Panc1 (cell line): Measurements from ENCODE around the gene DHH. TPM values are rescaled to one million over a fixed set of nuclear protein-coding genes. Genes with fewer than 3 reads are reported as not detected.

ENCODE experiments used
- ATAC-seq: fragments of 200-7000 bp; cut with Tn5 transposase; 2 replicates; pipeline ENCODE4 v1.9.1; 2020; ENCODE audit warnings: mild to moderate bottlenecking, moderate library complexity
- BruUV-seq: library from RNA; stranded (reverse); fragments of 400-500 nt; replicated peaks from 2 replicates; lab custom pipeline; 2021; lab: Mats Ljungman, UMichigan
- CTCF ChIA-PET: fragments of 300-600 bp; sonication (Branson Sonifier 250); formaldehyde crosslinking; loops from one replicate; lab custom pipeline; 2022; ENCODE audit warnings: antibody characterized with exemption; lab: Charles Lee
- POLR2A ChIA-PET: fragments of 300-600 bp; sonication (Branson Sonifier 250); formaldehyde crosslinking; loops from one replicate; lab custom pipeline; 2022; ENCODE audit warnings: antibody characterized with exemption; lab: Charles Lee
- DNase-seq: peaks from one replicate; pipeline ENCODE4 v3.0.0-alpha.2; 2010; ENCODE audit warnings: low read depth, low spot score
- H3K27ac ChIP-seq: 2 replicates; pipeline ENCODE4 v1.5.1; 2011; ENCODE audit warnings: mild to moderate bottlenecking, low read length, inconsistent platforms
- H3K27me3 ChIP-seq: fragments of 200-500 bp; sonication (Bioruptor generic); 2 replicates; pipeline ENCODE4 v1.6.0; 2014; ENCODE audit warnings: low read length, inconsistent platforms; ENCODE audit not compliant: control insufficient read depth, insufficient read depth
- H3K36me3 ChIP-seq: fragments of 200-500 bp; sonication (Bioruptor generic); 2 replicates; pipeline ENCODE4 v1.5.1; 2014; ENCODE audit warnings: inconsistent platforms, mild to moderate bottlenecking, low read length, moderate library complexity; ENCODE audit not compliant: control insufficient read depth, insufficient read depth
- H3K4me1 ChIP-seq: 2 replicates; pipeline ENCODE4 v1.5.1; 2011; ENCODE audit warnings: inconsistent platforms, mild to moderate bottlenecking, low read length, moderate library complexity; ENCODE audit not compliant: control insufficient read depth, insufficient read depth
- H3K4me3 ChIP-seq, 2 experiments: 2 replicates each; pipeline ENCODE4 v1.5.1; 2011 to 2012; ENCODE audit warnings: low read depth in 2 of 2, low read length in 2 of 2, mild to moderate bottlenecking in 2 of 2, inconsistent platforms in 1 of 2, moderate library complexity in 1 of 2
- H3K9me3 ChIP-seq: fragments of 200-500 bp; sonication (Bioruptor generic); 2 replicates; pipeline ENCODE4 v1.5.1; 2014; ENCODE audit warnings: low read depth, mild to moderate bottlenecking, inconsistent platforms, low read length, moderate library complexity; ENCODE audit not compliant: control insufficient read depth, insufficient read depth
- CTCF ChIP-seq: fragments of 450-650 bp; IDR thresholded peaks from 2 replicates; pipeline ENCODE4 v1.5.1; 2017; ENCODE audit warnings: mild to moderate bottlenecking
- POLR2AphosphoS5 ChIP-seq: IDR thresholded peaks from 2 replicates; pipeline ENCODE4 v1.6.1; 2012; ENCODE audit warnings: mild to moderate bottlenecking, low read depth, low read length, moderate library complexity
- SIN3A ChIP-seq: IDR thresholded peaks from 2 replicates; pipeline ENCODE4 v1.6.1; 2012; ENCODE audit warnings: low read depth, mild to moderate bottlenecking, low read length, moderate library complexity, borderline replicate concordance; ENCODE audit not compliant: insufficient read depth
- TCF7L2 ChIP-seq: IDR thresholded peaks from 2 replicates; pipeline ENCODE4 v1.6.1; 2011; ENCODE audit warnings: mild to moderate bottlenecking, low read depth, low read length, inconsistent platforms
- in situ Hi-C: cut with HindIII; loops from 2 replicates; pipeline ENCODE4 v1.10.0; 2016; ENCODE audit warnings: low sequenced_read_pairs, low pct_unique_long_range_greater_than_20kb
- intact Hi-C: fragments of 100-400 bp; cut with micrococcal nuclease; formaldehyde crosslinking; loops from one replicate; pipeline ENCODE4 v1.10.0; 2022; ENCODE audit not compliant: unreplicated experiment
- total RNA-seq: library from RNA; stranded (reverse); gene quantifications from one replicate; pipeline ENCODE4 v1.2.1, GENCODE V29; 2021; ENCODE audit not compliant: unreplicated experiment
- TF ChIP-seq, protein P1 (sequence below), 2 experiments: IDR thresholded peaks; 2 replicates each; pipeline ENCODE4 v1.6.1; 2011 to 2012; ENCODE audit warnings: low read depth in 2 of 2, control low read depth in 1 of 2, low read length in 1 of 2, mild to moderate bottlenecking in 1 of 2, moderate library complexity in 1 of 2; ENCODE audit not compliant: insufficient read depth in 1 of 2

Gene DHH
- total RNA-seq, 1 experiment from 2014 or later = 1.9 TPM

DNA sequence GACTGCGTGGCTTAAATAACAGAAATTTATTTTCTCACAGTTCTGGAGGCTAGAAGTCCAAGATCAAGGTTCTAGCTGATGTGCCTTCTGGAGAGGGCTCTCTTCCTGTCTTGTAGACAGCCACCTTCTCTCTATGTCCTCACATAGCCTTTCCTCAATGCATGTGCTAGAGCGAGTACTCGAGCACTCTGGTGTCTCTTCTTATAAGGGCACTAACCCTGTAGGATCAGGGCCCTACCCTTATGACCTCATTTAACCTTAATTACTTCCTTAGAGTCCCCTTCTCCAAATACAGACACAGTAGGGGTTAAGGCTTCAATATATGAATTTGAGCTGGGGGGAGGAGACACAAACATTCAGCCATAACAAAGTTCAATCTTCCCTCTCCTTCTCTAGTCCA lies 10.2 kb downstream of the DHH start:
- Histone ChIP-seq H3K9me3 (no peaks in the 10 kb centered on the region), H3K4me1 (peaks cover 10% of the 10 kb centered on the region), H3K27ac (no peak overlapping the region), H3K4me3 (no peak overlapping the region), H3K36me3 (no peaks in the 10 kb centered on the region), H3K27me3 (no peaks in the 10 kb centered on the region)
- TF ChIP-seq SIN3A (no peak), CTCF (no peak), TCF7L2 (no peak), POLR2AphosphoS5 (no peak)
- TF ChIP-seq, protein P1, sequence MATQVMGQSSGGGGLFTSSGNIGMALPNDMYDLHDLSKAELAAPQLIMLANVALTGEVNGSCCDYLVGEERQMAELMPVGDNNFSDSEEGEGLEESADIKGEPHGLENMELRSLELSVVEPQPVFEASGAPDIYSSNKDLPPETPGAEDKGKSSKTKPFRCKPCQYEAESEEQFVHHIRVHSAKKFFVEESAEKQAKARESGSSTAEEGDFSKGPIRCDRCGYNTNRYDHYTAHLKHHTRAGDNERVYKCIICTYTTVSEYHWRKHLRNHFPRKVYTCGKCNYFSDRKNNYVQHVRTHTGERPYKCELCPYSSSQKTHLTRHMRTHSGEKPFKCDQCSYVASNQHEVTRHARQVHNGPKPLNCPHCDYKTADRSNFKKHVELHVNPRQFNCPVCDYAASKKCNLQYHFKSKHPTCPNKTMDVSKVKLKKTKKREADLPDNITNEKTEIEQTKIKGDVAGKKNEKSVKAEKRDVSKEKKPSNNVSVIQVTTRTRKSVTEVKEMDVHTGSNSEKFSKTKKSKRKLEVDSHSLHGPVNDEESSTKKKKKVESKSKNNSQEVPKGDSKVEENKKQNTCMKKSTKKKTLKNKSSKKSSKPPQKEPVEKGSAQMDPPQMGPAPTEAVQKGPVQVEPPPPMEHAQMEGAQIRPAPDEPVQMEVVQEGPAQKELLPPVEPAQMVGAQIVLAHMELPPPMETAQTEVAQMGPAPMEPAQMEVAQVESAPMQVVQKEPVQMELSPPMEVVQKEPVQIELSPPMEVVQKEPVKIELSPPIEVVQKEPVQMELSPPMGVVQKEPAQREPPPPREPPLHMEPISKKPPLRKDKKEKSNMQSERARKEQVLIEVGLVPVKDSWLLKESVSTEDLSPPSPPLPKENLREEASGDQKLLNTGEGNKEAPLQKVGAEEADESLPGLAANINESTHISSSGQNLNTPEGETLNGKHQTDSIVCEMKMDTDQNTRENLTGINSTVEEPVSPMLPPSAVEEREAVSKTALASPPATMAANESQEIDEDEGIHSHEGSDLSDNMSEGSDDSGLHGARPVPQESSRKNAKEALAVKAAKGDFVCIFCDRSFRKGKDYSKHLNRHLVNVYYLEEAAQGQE (IDR thresholded peaks at IDR 0.05; ENCODE audit: insufficient read depth in 1 of 2, low read depth in 2 of 2, low read length in 1 of 2) = no peak
- ChIA-PET POLR2A (interaction anchor here (0.5 to 0.7 kb wide), 3 partner anchors 9 to 216 kb away, joined by 3 to 4 read pairs (median 4); no protein-coding TSS in a partner anchor), CTCF (no interaction called here)
- ATAC-seq (no peak), DNase-seq (no peak)
- no TSS peak for BruUV-seq
- in situ Hi-C loops (no loop called here), intact Hi-C loops (no loop called here)

DNA sequence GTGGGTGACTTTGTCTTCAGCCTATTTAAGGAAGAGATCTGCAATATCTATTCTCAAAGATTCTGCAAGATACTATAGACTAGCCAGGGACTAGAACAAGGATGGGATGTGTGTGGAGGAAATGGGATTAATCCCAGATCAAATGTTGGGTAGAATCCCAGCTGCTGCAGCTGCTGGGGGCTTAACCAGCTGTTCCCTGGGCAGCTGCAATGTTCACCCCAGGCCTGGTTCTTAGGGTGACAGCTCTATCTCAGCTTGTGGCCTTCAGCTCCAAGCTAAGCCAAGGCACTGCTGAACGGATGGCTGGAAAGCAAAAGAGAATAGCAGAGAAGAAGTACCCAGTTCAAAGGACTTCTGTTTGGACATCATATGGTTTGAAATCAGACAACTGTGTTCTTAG lies 14.8 kb downstream of the DHH start:
- Histone ChIP-seq H3K4me1 (no peaks in the 10 kb centered on the region), H3K4me3 (no peak overlapping the region), H3K9me3 (no peaks in the 10 kb centered on the region), H3K36me3 (no peaks in the 10 kb centered on the region), H3K27ac (no peak overlapping the region), H3K27me3 (no peaks in the 10 kb centered on the region)
- CTCF ChIA-PET = interaction anchor here (1.2 kb wide), 1 partner anchor 9 kb away, joined by 3 read pairs; no protein-coding TSS in a partner anchor
- POLR2A ChIA-PET = no interaction called here
- BruUV-seq = no TSS peak
- TF ChIP-seq TCF7L2 (no peak), SIN3A (no peak), POLR2AphosphoS5 (no peak), CTCF (no peak)
- TF ChIP-seq, protein P1 (IDR thresholded peaks at IDR 0.05; ENCODE audit: insufficient read depth in 1 of 2, low read depth in 2 of 2, low read length in 1 of 2) = no peak
- ATAC-seq = no peak
- no peak for DNase-seq
- in situ Hi-C loops (no loop called here), intact Hi-C loops (no loop called here)
